ENCODE results near the gene CABS1. TPM values are rescaled to one million over a fixed set of nuclear protein-coding genes. Genes with fewer than 3 reads are reported as not detected.

Gene CABS1
- polyA plus RNA-seq, 1 of the 3 experiments (the other 2 are of a cell fraction) = not detected

GRCh38 chr4:70291341-70291740 lies 43.4 kb upstream of the CABS1 start:
- no peaks in the 10 kb centered on the region for H3K27me3 ChIP-seq (ENCODE audit: insufficient read depth)
- no peaks in the 10 kb centered on the region for H3F3A ChIP-seq (replicated peaks; ENCODE audit: insufficient read depth)
- H3K9me3 ChIP-seq = no peaks in the 10 kb centered on the region
- 0% methylated on average over 2 of the region's 2 CpGs for WGBS (ENCODE audit: low lambda C conversion rate)
- no peak overlapping the region for H3K4me3 ChIP-seq (ENCODE audit: low read depth in 2 of 2, low read length in 1 of 2)
- DNase-seq = no peak
- no peak overlapping the region for H2AFZ ChIP-seq (ENCODE audit: low read depth)
- ChIA-PET CTCF (no interaction called here), POLR2A (no interaction called here)
- H3K79me2 ChIP-seq (ENCODE audit: insufficient read depth) = no peaks in the 10 kb centered on the region
- H3K27ac ChIP-seq (ENCODE audit: low read depth in 2 of 2, low read length in 1 of 2) = no peak overlapping the region
- no peaks in the 10 kb centered on the region for H3K36me3 ChIP-seq (replicated peaks in 1 of 2; ENCODE audit: control insufficient read depth in 1 of 2, insufficient read depth in 2 of 2, low read length in 1 of 2)
- H3K4me1 ChIP-seq (ENCODE audit: control insufficient read depth in 1 of 2, insufficient read depth in 2 of 2, low read depth in 1 of 2, low read length in 1 of 2) = no peaks in the 10 kb centered on the region
- H3K4me2 ChIP-seq = no peak overlapping the region
- no peaks in the 10 kb centered on the region for H4K20me1 ChIP-seq (ENCODE audit: insufficient read depth)
- H3K9ac ChIP-seq = no peak overlapping the region
- H3K9me2 ChIP-seq = no peaks in the 10 kb centered on the region
- TF ChIP-seq GATA2 (CRISPR knock-in tag; IDR thresholded peaks at IDR 0.05) (no peak), NFIC (IDR thresholded peaks at IDR 0.05; ENCODE audit: borderline replicate concordance) (no peak), NRF1 (IDR thresholded peaks at IDR 0.05; ENCODE audit: low read depth, low read length) (no peak), CHD2 (IDR thresholded peaks at IDR 0.05; ENCODE audit: low read length, partially characterized antibody) (no peak), FOSL2 (IDR thresholded peaks at IDR 0.05; ENCODE audit: borderline replicate concordance, low read depth) (no peak), RXRA (IDR thresholded peaks at IDR 0.05; ENCODE audit: borderline replicate concordance, low read depth) (no peak), RCOR1 (IDR thresholded peaks at IDR 0.05; ENCODE audit: low read length) (no peak), EZH2phosphoT487 (IDR thresholded peaks at IDR 0.05; ENCODE audit: borderline replicate concordance, low read depth) (no peak), YY1 (IDR thresholded peaks at IDR 0.05; ENCODE audit: low read depth) (no peak), SMC3 (IDR thresholded peaks at IDR 0.05; ENCODE audit: low read depth, low read length) (no peak), FOXJ3 (CRISPR knock-in tag; IDR thresholded peaks at IDR 0.05) (no peak), IRF3 (IDR thresholded peaks at IDR 0.05; ENCODE audit: low read depth, low read length) (no peak), MAX (IDR thresholded peaks at IDR 0.05; ENCODE audit: low read depth) (no peak)

- Histone ChIP-seq H3K4me3 (ENCODE audit: low read depth in 2 of 2, low read length in 1 of 2) (no peak overlapping the region), H3K27ac (ENCODE audit: low read depth in 2 of 2, low read length in 1 of 2) (no peak overlapping the region), H3K79me2 (ENCODE audit: insufficient read depth) (no peaks in the 10 kb centered on the region), H4K20me1 (ENCODE audit: insufficient read depth) (no peaks in the 10 kb centered on the region), H2AFZ (ENCODE audit: low read depth) (no peak overlapping the region), H3F3A (replicated peaks; ENCODE audit: insufficient read depth) (no peaks in the 10 kb centered on the region), H3K9ac (no peak overlapping the region), H3K27me3 (ENCODE audit: insufficient read depth) (no peaks in the 10 kb centered on the region), H3K4me1 (ENCODE audit: control insufficient read depth in 1 of 2, insufficient read depth in 2 of 2, low read depth in 1 of 2, low read length in 1 of 2) (no peaks in the 10 kb centered on the region), H3K9me3 (no peaks in the 10 kb centered on the region), H3K9me2 (no peaks in the 10 kb centered on the region), H3K4me2 (no peak overlapping the region), H3K36me3 (replicated peaks in 1 of 2; ENCODE audit: control insufficient read depth in 1 of 2, insufficient read depth in 2 of 2, low read length in 1 of 2) (no peaks in the 10 kb centered on the region)
- ChIA-PET CTCF (no interaction called here), POLR2A (no interaction called here)
- DNase-seq = no peak
- no peak for TF ChIP-seq POLR2AphosphoS5 (IDR thresholded peaks at IDR 0.05; ENCODE audit: low read depth, low read length)
- TF ChIP-seq ZBTB33 (IDR thresholded peaks at IDR 0.05; ENCODE audit: borderline replicate concordance, low read depth) = no peak
- no peak for TF ChIP-seq MEF2A (IDR thresholded peaks at IDR 0.05; ENCODE audit: borderline replicate concordance, low read depth)
- TF ChIP-seq TCF12 (IDR thresholded peaks at IDR 0.05) = no peak
- TF ChIP-seq FOSL2 (IDR thresholded peaks at IDR 0.05; ENCODE audit: borderline replicate concordance, low read depth) = no peak
- no peak for TF ChIP-seq CHD2 (IDR thresholded peaks at IDR 0.05; ENCODE audit: low read length, partially characterized antibody)
- TF ChIP-seq NRF1 (IDR thresholded peaks at IDR 0.05; ENCODE audit: low read depth, low read length) = no peak
- TF ChIP-seq TAF1 (IDR thresholded peaks at IDR 0.05; ENCODE audit: borderline replicate concordance, low read depth, low read length) = no peak
- TF ChIP-seq EZH2phosphoT487 (IDR thresholded peaks at IDR 0.05; ENCODE audit: borderline replicate concordance, low read depth) = no peak
- TF ChIP-seq GABPA (IDR thresholded peaks at IDR 0.05; ENCODE audit: low read depth) = no peak
- TF ChIP-seq EP300 (IDR thresholded peaks at IDR 0.05; ENCODE audit: borderline replicate concordance in 1 of 2, low read depth in 1 of 2, low read length in 1 of 2) = no peak
- no peak for TF ChIP-seq PBX3 (IDR thresholded peaks at IDR 0.05)
- no peak for TF ChIP-seq FOXM1 (IDR thresholded peaks at IDR 0.05; ENCODE audit: low read depth)
Observed at GRCh38 chr4:70297576-70297975, 37.2 kb upstream of the CABS1 start.
